Effector memory CD4-positive, alpha-beta T cell (primary cell): ENCODE results near the gene MYLK.
"Not testable (repeated sequence)": the region's sequence is repeated elsewhere in the genome, so short reads cannot be mapped to it uniquely, and the experiment has no call there.

Experiments used
- DNase-seq, 3 donors: peaks; one replicate each; pipeline ENCODE4 v3.0.0-alpha.2; 2020
- H3K27ac ChIP-seq: 2 replicates; pipeline ENCODE4 v1.7.0; 2013; ENCODE audit warnings: mild to moderate bottlenecking, low read length, moderate library complexity; ENCODE audit not compliant: insufficient read depth, poor library complexity, severe bottlenecking
- H3K27me3 ChIP-seq: replicated peaks from 2 replicates; pipeline ENCODE4 v1.7.0; 2013; ENCODE audit warnings: mild to moderate bottlenecking, low read length; ENCODE audit not compliant: insufficient read depth, control insufficient read depth, poor library complexity, severe bottlenecking
- H3K36me3 ChIP-seq: 2 replicates; pipeline ENCODE4 v1.7.0; 2013; ENCODE audit warnings: mild to moderate bottlenecking, low read length, moderate library complexity; ENCODE audit not compliant: control insufficient read depth, insufficient read depth
- H3K4me1 ChIP-seq: 2 replicates; pipeline ENCODE4 v1.7.0; 2013; ENCODE audit warnings: low read length, mild to moderate bottlenecking; ENCODE audit not compliant: control insufficient read depth, insufficient read depth, poor library complexity, severe bottlenecking
- H3K4me3 ChIP-seq: 2 replicates; pipeline ENCODE4 v1.7.0; 2013; ENCODE audit warnings: low read length, low read depth, mild to moderate bottlenecking; ENCODE audit not compliant: insufficient read depth, poor library complexity, severe bottlenecking
- H3K9me3 ChIP-seq: 2 replicates; pipeline ENCODE4 v1.7.0; 2013; ENCODE audit warnings: mild to moderate bottlenecking, low read length, moderate library complexity; ENCODE audit not compliant: control insufficient read depth

Gene MYLK

GRCh38 chr3:123899300-123899865, 15.3 kb upstream of the MYLK start:
- no peak overlapping the region for H3K27ac ChIP-seq
- no peak for DNase-seq
- no peaks in the 10 kb centered on the region for H3K4me1 ChIP-seq

GRCh38 chr3:123893012-123893411, 8.9 kb upstream of the MYLK start:
- H3K4me1 ChIP-seq: no peaks in the 10 kb centered on the region
- H3K36me3 ChIP-seq: no peaks in the 10 kb centered on the region
- H3K27me3 ChIP-seq: no peaks in the 10 kb centered on the region
- DNase-seq: no peak
- no peak overlapping the region for H3K4me3 ChIP-seq
- no peaks in the 10 kb centered on the region for H3K9me3 ChIP-seq
- H3K27ac ChIP-seq: no peak overlapping the region

More at GRCh38 chr3:123899300-123899865, 15.3 kb upstream of the MYLK start:
- no peaks in the 10 kb centered on the region for H3K9me3 ChIP-seq
- H3K27me3 ChIP-seq: no peaks in the 10 kb centered on the region
- no peaks in the 10 kb centered on the region for H3K36me3 ChIP-seq
- no peak overlapping the region for H3K4me3 ChIP-seq

GRCh38 chr3:123892195-123892594, 8.1 kb upstream of the MYLK start:
- no peak overlapping the region for H3K4me3 ChIP-seq
- no peak for DNase-seq
- no peaks in the 10 kb centered on the region for H3K27me3 ChIP-seq
- no peaks in the 10 kb centered on the region for H3K36me3 ChIP-seq
- H3K9me3 ChIP-seq: no peaks in the 10 kb centered on the region
- H3K27ac ChIP-seq: no peak overlapping the region
- no peaks in the 10 kb centered on the region for H3K4me1 ChIP-seq

GRCh38 chr3:123890991-123891390, 6.9 kb upstream of the MYLK start:
- not testable (repeated sequence) for DNase-seq, H3K27me3 ChIP-seq, H3K27ac ChIP-seq, H3K4me3 ChIP-seq, H3K36me3 ChIP-seq, H3K4me1 ChIP-seq, H3K9me3 ChIP-seq

GRCh38 chr3:123890162-123890561, 6.0 kb upstream of the MYLK start:
- not testable (repeated sequence) for H3K36me3 ChIP-seq, H3K9me3 ChIP-seq, H3K4me3 ChIP-seq, DNase-seq, H3K27me3 ChIP-seq, H3K4me1 ChIP-seq, H3K27ac ChIP-seq

DNA sequence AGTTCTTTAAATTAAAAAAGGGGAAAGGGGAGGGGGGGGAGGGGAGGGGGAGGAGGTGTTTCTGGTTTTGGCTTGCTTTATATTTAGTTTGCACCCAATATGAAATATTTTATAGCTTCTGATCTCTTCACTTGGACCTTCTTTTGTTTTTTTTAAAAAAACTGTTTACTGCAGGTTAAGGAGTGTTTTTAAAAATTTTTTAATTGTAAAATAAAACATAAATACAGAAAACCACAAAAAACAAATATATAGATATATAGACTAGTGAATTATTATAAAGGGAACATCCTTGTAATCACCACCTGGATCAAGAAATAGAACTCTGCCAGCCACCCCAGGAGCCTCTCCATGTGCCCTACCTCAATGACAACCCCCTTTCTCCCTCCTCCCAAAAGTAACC, 861 bp upstream of the MYLK start:
- no peak overlapping the region for H3K27ac ChIP-seq
- no peaks in the 10 kb centered on the region for H3K36me3 ChIP-seq
- no peak for DNase-seq
- peaks cover 6% of the 10 kb centered on the region for H3K4me1 ChIP-seq
- no peaks in the 10 kb centered on the region for H3K9me3 ChIP-seq
- peaks cover 16% of the 10 kb centered on the region for H3K27me3 ChIP-seq
- H3K4me3 ChIP-seq: no peak overlapping the region

GRCh38 chr3:123883701-123884202, 380 bp downstream of the MYLK start:
- Histone ChIP-seq H3K36me3 (no peaks in the 10 kb centered on the region), H3K9me3 (no peaks in the 10 kb centered on the region), H3K27ac (no peak overlapping the region), H3K4me3 (no peak overlapping the region), H3K4me1 (peaks cover 6% of the 10 kb centered on the region), H3K27me3 (peaks cover 16% of the 10 kb centered on the region)
- no peak for DNase-seq

GRCh38 chr3:123883111-123883510, 1.0 kb downstream of the MYLK start:
- no peak overlapping the region for H3K27ac ChIP-seq
- no peaks in the 10 kb centered on the region for H3K9me3 ChIP-seq
- H3K27me3 ChIP-seq: peaks cover 16% of the 10 kb centered on the region
- peaks cover 6% of the 10 kb centered on the region for H3K4me1 ChIP-seq
- H3K4me3 ChIP-seq: no peak overlapping the region
- no peaks in the 10 kb centered on the region for H3K36me3 ChIP-seq
- DNase-seq: no peak

DNA sequence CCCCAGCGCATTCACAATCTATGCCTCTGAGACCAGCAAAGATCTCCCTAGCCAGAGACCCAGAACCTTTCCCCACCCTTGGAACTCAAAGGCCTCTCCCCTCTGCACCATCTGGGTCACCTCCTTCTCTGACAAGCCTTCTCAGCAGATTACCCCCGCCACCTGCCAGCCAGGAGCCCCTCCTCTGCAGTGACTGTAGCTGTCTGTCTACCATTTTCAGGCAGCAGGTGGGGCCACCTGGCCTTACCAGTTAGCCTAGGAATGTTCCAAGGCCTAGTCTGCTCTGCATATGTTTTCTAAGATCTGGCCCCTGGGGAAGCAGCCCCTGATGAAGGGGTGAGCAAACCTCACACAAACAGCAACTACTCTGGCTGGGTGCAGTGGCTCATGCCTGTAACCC, 2.4 kb downstream of the MYLK start:
- H3K36me3 ChIP-seq: no peaks in the 10 kb centered on the region
- H3K9me3 ChIP-seq: no peaks in the 10 kb centered on the region
- DNase-seq: no peak
- H3K4me3 ChIP-seq: no peak overlapping the region
- no peak overlapping the region for H3K27ac ChIP-seq
- peaks cover 16% of the 10 kb centered on the region for H3K27me3 ChIP-seq
- H3K4me1 ChIP-seq: peaks cover 6% of the 10 kb centered on the region

DNA sequence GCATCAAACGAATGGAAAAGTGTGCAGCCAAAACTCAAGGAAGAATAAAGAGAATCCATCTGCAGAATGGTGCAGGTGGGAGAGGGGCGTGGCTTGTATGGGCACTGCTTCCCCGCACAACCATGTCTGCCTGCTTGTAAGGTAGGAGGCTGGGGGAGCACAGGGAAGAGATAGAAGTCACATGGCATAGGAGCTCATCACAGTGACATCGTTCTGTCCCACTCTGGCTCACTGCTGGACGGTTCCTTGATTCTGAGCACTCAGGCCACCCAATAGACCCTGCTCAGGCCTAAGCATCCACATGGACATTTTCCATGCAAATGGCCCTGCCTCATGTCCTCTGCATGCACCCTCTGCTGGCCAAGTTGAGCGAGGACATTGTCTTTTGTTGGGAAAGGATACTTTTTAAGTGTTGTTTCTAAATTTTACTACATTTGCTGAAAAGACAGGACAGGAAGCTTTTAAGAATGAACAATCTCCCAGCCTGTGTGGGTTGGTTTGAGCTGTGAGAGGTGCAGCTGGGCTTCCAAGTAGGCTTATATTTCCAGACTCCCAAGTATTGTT, 3.1 kb downstream of the MYLK start:
- Histone ChIP-seq H3K27me3 (peaks cover 16% of the 10 kb centered on the region), H3K27ac (no peak overlapping the region), H3K36me3 (no peaks in the 10 kb centered on the region), H3K4me3 (no peak overlapping the region), H3K9me3 (no peaks in the 10 kb centered on the region), H3K4me1 (peaks cover 6% of the 10 kb centered on the region)
- no peak for DNase-seq
